HG03139 (cell line): ENCODE measurements around the gene ANKRD22.

Experiments
- ATAC-seq: cut with Tn5 transposase; IDR thresholded peaks from one replicate; pipeline ENCODE4 v1.9.1; 2021; ENCODE audit not compliant: unreplicated experiment

Gene ANKRD22

DNA sequence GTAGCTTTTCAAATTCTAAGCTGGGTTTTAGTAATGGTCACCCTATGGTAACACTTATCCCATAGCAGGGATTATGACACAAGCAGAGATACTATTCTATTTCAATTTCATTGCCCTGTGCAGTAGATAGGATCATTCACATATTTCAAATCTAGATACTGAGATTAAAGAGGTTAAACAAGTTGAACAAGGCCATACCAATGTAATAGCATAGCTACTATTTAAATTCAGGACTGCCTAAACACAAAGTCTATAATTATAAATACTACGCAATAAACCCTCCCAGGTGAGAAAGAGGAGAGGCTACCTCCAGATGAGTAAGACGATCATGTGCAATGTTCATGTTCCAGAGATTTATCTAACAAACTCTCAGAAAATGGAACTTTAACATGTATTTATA is 48.0 kb downstream of the ANKRD22 start:
- no peak for ATAC-seq

DNA sequence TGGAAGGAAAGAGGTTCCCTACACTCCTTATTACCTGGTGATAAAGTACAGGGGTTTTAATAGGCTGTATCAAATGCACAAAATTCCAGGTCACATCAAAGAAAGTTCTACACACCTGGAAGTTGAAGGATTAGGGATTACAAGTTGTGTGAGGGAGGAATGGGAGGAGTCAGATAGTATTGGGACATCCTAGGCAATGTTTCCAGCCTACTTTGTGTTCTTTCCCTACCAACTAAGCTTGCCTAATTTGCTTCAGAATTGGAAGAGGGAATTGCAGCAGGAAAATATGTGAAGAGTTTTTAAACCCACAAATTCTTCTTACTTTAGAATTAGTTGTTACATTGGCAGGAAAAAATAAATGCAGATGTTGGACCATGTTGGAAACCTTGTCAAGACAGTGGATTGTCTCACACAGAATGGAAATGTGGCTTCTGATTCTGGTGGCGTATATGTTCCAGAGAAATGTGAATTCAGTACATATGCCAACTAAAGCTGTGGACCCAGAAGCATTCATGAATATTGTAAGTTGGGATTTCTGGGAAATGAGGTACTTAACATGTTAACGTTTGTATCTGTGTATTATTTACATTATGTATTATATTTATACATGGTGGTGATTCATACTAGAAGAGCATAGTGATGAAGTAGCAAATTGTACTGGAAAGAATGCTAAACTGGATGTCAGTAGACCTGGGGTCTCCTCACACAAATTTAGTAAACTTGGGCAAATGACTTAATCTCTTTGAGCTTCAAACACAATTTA is 48.9 kb downstream of the ANKRD22 start, which contains the start of gene LIPM:
LIPM (plus strand) TSS at position 208 of the 763 bp plus-strand sequence; CDS start at position 375, 167 bp downstream.
- ATAC-seq, result no peak

- ATAC-seq, result no peak
Measured at GRCh38 chr10:88800152-88801125, 51.2 kb downstream of the ANKRD22 start.

DNA sequence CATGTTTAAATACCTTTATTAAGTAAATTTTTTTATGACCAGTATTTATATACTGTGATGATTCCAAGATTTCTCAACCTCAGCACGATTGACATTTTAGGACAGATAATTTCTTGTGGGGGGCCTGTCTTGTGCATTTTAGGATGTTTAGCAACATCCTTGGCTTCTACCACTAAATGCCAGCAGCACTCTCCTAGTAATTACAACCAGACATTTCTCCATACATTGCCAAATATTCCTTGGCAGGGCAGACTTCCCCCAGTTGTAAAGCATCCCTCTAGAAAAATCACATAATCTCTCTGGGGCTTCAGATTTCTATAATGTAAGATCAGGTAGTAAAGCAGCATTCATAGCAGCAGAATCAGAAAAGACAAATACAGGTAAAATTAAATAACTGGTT is 56.9 kb downstream of the ANKRD22 start:
- ATAC-seq, result no peak

- no peak for ATAC-seq
Measured at GRCh38 chr10:88793712-88794299, 57.8 kb downstream of the ANKRD22 start.

GRCh38 chr10:88792661-88793060 is 59.0 kb downstream of the ANKRD22 start:
- no peak for ATAC-seq

- ATAC-seq, result no peak
Measured at GRCh38 chr10:88791924-88792323, 59.7 kb downstream of the ANKRD22 start.

GRCh38 chr10:88788924-88789323 is 62.7 kb downstream of the ANKRD22 start:
- no peak for ATAC-seq

DNA sequence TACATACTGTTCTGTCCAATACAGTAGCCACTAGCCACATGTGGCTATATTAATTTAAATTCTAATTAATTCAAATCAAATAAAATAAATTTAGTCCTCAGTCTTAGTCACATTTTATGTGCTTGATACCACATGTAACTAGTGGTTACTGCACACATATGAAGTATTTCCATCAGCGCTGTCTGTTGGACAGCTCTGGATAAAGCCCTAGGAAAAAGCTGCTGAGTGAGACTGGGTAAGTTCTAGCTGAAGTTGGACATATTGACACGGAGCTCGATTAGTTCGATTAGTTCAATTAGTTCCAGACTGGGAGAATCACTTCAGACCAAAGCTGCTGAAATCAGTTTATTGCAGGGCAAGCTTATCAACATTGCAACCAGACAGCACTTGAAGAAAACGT is 64.2 kb downstream of the ANKRD22 start:
- ATAC-seq, result no peak

- no peak for ATAC-seq
Measured at GRCh38 chr10:88786032-88786770, 65.4 kb downstream of the ANKRD22 start.

DNA sequence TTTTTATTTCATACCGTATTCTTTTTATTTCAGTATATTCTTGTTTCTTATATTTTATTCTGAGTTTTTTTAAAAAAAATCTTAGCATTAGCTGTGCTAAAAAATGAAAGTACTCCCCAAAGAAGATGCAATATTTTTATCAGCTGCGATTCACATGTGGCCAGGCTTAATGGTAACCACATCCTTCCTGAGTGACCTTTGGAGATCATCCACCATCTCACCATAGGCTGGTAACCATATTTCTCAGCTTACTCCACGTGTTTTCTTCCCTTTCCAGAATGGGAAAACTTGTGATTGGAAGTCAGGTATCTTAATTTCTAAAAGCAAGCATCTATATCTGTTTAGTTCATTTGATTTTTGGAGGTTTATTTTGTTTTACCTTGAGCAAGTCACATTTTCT is 67.9 kb downstream of the ANKRD22 start:
- ATAC-seq, result no peak

DNA sequence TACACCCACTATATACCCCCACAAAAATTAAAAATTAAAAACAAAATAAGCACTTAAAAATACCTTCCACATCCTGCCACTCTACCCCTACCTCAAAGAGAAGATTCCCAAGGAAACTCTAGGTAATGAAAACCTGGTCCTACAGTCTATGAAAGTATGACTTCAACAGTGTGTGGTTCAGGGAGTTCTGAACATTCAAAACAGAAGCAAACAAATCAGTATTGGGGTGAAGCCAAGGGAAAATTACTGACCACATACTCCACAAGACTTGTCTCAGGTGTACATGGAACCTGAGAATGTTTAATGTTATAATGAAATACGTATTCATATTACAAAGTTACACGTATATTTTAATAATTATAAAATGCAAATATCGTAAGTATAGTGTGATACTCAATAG is 69.4 kb downstream of the ANKRD22 start:
- ATAC-seq, result no peak

- ATAC-seq, result no peak
Measured at GRCh38 chr10:88781206-88781605, 70.4 kb downstream of the ANKRD22 start.
